Measurements from ENCODE around the gene TPD52L2.

TPD52L2 gene

DNA sequence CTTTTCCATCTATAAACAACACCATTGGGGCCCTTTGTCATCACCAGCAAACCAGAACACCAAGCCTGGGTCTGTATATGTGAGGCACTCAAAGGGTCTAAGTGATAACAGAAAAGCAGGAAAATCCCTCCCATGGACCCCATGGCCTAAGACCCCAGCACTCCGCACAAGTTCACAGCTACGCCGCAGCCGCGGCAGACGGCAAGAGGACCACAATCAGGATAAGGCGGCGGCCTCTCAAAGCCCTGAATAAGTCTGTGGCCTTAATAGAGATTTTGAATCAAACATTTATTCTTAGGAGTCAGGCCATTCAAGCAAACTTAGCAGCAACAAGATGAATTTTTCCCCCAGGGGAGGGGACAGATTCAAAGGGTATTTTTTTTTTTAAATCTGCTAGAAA lies 36.9 kb upstream of the TPD52L2 start:
- Histone ChIP-seq H2BK120ac (ENCODE audit: low read depth, low read length) (no peak overlapping the region), H2AK5ac (ENCODE audit: low read depth, low read length) (no peak overlapping the region), H3K4me3 (ENCODE audit: low read length in 2 of 2) (no peak overlapping the region), H2BK5ac (ENCODE audit: low read length) (no peak overlapping the region), H3K27me3 (ENCODE audit: control insufficient read depth in 3 of 3, insufficient read depth in 3 of 3, low read depth in 1 of 3, low read length in 3 of 3) (peaks cover 0 to 31% (median 10%) of the 10 kb centered on the region in 3 experiments), H3K9ac (ENCODE audit: low read depth, low read length, poor library complexity) (no peak overlapping the region), H3K4me2 (ENCODE audit: insufficient read depth, low read length, poor library complexity, severe bottlenecking) (no peak overlapping the region), H3K23ac (ENCODE audit: low read depth, low read length, poor library complexity) (no peak overlapping the region), H3K14ac (ENCODE audit: low read length) (no peak overlapping the region), H2BK12ac (ENCODE audit: low read length) (no peak overlapping the region), H3K18ac (ENCODE audit: low read length) (no peak overlapping the region), H3K4ac (ENCODE audit: low read length) (no peak overlapping the region), H3K4me1 (ENCODE audit: control insufficient read depth in 2 of 2, insufficient read depth in 1 of 2, low read depth in 1 of 2, low read length in 2 of 2) (peaks cover 13 to 14% of the 10 kb centered on the region in 2 donors), H4K91ac (ENCODE audit: low read depth, low read length, poor library complexity) (no peak overlapping the region), H3K79me1 (ENCODE audit: low read depth, low read length) (peaks cover 4% of the 10 kb centered on the region), H3K9me3 (replicated peaks in 1 of 2; ENCODE audit: control insufficient read depth in 2 of 2, insufficient read depth in 1 of 2, low read depth in 1 of 2, low read length in 2 of 2) (no peaks in the 10 kb centered on the region), H2AFZ (ENCODE audit: low read length) (no peak overlapping the region), H3K27ac (replicated peaks; ENCODE audit: low read length) (no peak overlapping the region), H4K8ac (ENCODE audit: low read depth, low read length) (no peak overlapping the region), H3K36me3 (replicated peaks in 1 of 2; ENCODE audit: control insufficient read depth in 2 of 2, insufficient read depth in 2 of 2, low read length in 2 of 2) (peaks cover 0 to 19% of the 10 kb centered on the region in 2 donors), H2BK15ac (ENCODE audit: low read length) (no peak overlapping the region)
- DNase-seq (ENCODE audit: low spot score) = no peak
- WGBS, 2 donors (ENCODE audit: extremely low coverage in 2 of 2, insufficient read length in 2 of 2, insufficient replicate concordance in 1 of 2) = no CpG with 5 or more reads among the region's 8 CpGs

DNA sequence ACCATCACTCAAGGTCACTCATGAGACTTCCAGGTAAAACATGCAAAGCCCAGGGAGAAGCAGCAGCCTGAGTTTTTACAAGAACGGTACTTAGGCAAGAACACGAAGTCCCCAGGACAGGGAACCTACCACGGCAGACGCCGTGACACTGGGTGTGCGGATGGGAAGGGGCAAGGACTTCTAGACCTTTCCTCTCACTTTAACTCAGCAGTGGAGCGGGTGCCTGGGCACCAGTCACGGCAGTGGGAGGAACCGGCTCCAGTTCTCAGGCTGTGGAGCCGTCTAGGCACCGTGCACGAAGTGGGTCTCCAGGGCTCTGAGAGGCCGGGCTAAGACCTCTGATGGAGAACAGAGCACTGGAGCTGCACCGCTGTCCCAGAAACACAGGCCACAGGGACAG lies 36.5 kb upstream of the TPD52L2 start:
- peaks cover 0 to 18% of the 10 kb centered on the region in 2 donors for H3K36me3 ChIP-seq (replicated peaks in 1 of 2; ENCODE audit: control insufficient read depth in 2 of 2, insufficient read depth in 2 of 2, low read length in 2 of 2)
- peak overlapping the region; percentile 64 for H3K9ac ChIP-seq (ENCODE audit: low read depth, low read length, poor library complexity)
- peaks cover 13 to 15% of the 10 kb centered on the region in 2 donors for H3K4me1 ChIP-seq (ENCODE audit: control insufficient read depth in 2 of 2, insufficient read depth in 1 of 2, low read depth in 1 of 2, low read length in 2 of 2)
- H2BK120ac ChIP-seq (ENCODE audit: low read depth, low read length) = no peak overlapping the region
- no CpG with 5 or more reads among the region's 14 CpGs for WGBS, 2 donors (ENCODE audit: extremely low coverage in 2 of 2, insufficient read length in 2 of 2, insufficient replicate concordance in 1 of 2)
- no peak overlapping the region for H2BK12ac ChIP-seq (ENCODE audit: low read length)
- H4K91ac ChIP-seq (ENCODE audit: low read depth, low read length, poor library complexity) = no peak overlapping the region
- peak overlapping the region; percentile 67 for H3K23ac ChIP-seq (ENCODE audit: low read depth, low read length, poor library complexity)
- no peak overlapping the region for H3K14ac ChIP-seq (ENCODE audit: low read length)
- peak overlapping the region; percentile 27 for H3K18ac ChIP-seq (ENCODE audit: low read length)
- peaks cover 4% of the 10 kb centered on the region for H3K79me1 ChIP-seq (ENCODE audit: low read depth, low read length)
- no peak overlapping the region for H3K27ac ChIP-seq (replicated peaks; ENCODE audit: low read length)
- no peak overlapping the region for H2AFZ ChIP-seq (ENCODE audit: low read length)
- no peak overlapping the region for H2AK5ac ChIP-seq (ENCODE audit: low read depth, low read length)
- H4K8ac ChIP-seq (ENCODE audit: low read depth, low read length) = no peak overlapping the region
- no peak overlapping the region for H3K4ac ChIP-seq (ENCODE audit: low read length)
- no peak overlapping the region for H3K4me2 ChIP-seq (ENCODE audit: insufficient read depth, low read length, poor library complexity, severe bottlenecking)
- no peak overlapping the region for H2BK15ac ChIP-seq (ENCODE audit: low read length)
- no peaks in the 10 kb centered on the region for H3K9me3 ChIP-seq (replicated peaks in 1 of 2; ENCODE audit: control insufficient read depth in 2 of 2, insufficient read depth in 1 of 2, low read depth in 1 of 2, low read length in 2 of 2)
- no peak overlapping the region for H3K4me3 ChIP-seq (ENCODE audit: low read length in 2 of 2)
- H3K27me3 ChIP-seq (ENCODE audit: control insufficient read depth in 3 of 3, insufficient read depth in 3 of 3, low read depth in 1 of 3, low read length in 3 of 3) = peaks cover 0 to 31% (median 10%) of the 10 kb centered on the region in 3 experiments
- H2BK5ac ChIP-seq (ENCODE audit: low read length) = no peak overlapping the region
- no peak for DNase-seq (ENCODE audit: low spot score)

GRCh38 chr20:63828951-63829350 lies 36.1 kb upstream of the TPD52L2 start:
- no peak overlapping the region for H3K4me2 ChIP-seq (ENCODE audit: insufficient read depth, low read length, poor library complexity, severe bottlenecking)
- H3K27me3 ChIP-seq (ENCODE audit: control insufficient read depth in 3 of 3, insufficient read depth in 3 of 3, low read depth in 1 of 3, low read length in 3 of 3) = peaks cover 0 to 31% (median 10%) of the 10 kb centered on the region in 3 experiments
- H2AK5ac ChIP-seq (ENCODE audit: low read depth, low read length) = no peak overlapping the region
- H3K79me1 ChIP-seq (ENCODE audit: low read depth, low read length) = peaks cover 4% of the 10 kb centered on the region
- no peak overlapping the region for H2AFZ ChIP-seq (ENCODE audit: low read length)
- peak overlapping the region in 1 of 2 donors; percentile 85 for H3K4me3 ChIP-seq (ENCODE audit: low read length in 2 of 2)
- no peak overlapping the region for H3K14ac ChIP-seq (ENCODE audit: low read length)
- no peak overlapping the region for H3K18ac ChIP-seq (ENCODE audit: low read length)
- no peak overlapping the region for H3K4ac ChIP-seq (ENCODE audit: low read length)
- no peak overlapping the region for H3K23ac ChIP-seq (ENCODE audit: low read depth, low read length, poor library complexity)
- H4K8ac ChIP-seq (ENCODE audit: low read depth, low read length) = no peak overlapping the region
- no peak overlapping the region for H2BK15ac ChIP-seq (ENCODE audit: low read length)
- no peak for DNase-seq (ENCODE audit: low spot score)
- peaks cover 0 to 13% of the 10 kb centered on the region in 2 donors for H3K36me3 ChIP-seq (replicated peaks in 1 of 2; ENCODE audit: control insufficient read depth in 2 of 2, insufficient read depth in 2 of 2, low read length in 2 of 2)
- H3K4me1 ChIP-seq (ENCODE audit: control insufficient read depth in 2 of 2, insufficient read depth in 1 of 2, low read depth in 1 of 2, low read length in 2 of 2) = peaks cover 13 to 19% of the 10 kb centered on the region in 2 donors
- no CpG with 5 or more reads among the region's 10 CpGs for WGBS, 2 donors (ENCODE audit: extremely low coverage in 2 of 2, insufficient read length in 2 of 2, insufficient replicate concordance in 1 of 2)
- no peak overlapping the region for H2BK12ac ChIP-seq (ENCODE audit: low read length)
- no peak overlapping the region for H2BK120ac ChIP-seq (ENCODE audit: low read depth, low read length)
- H4K91ac ChIP-seq (ENCODE audit: low read depth, low read length, poor library complexity) = no peak overlapping the region
- H3K9ac ChIP-seq (ENCODE audit: low read depth, low read length, poor library complexity) = no peak overlapping the region
- no peak overlapping the region for H3K27ac ChIP-seq (replicated peaks; ENCODE audit: low read length)
- no peaks in the 10 kb centered on the region for H3K9me3 ChIP-seq (replicated peaks in 1 of 2; ENCODE audit: control insufficient read depth in 2 of 2, insufficient read depth in 1 of 2, low read depth in 1 of 2, low read length in 2 of 2)
- no peak overlapping the region for H2BK5ac ChIP-seq (ENCODE audit: low read length)

DNA sequence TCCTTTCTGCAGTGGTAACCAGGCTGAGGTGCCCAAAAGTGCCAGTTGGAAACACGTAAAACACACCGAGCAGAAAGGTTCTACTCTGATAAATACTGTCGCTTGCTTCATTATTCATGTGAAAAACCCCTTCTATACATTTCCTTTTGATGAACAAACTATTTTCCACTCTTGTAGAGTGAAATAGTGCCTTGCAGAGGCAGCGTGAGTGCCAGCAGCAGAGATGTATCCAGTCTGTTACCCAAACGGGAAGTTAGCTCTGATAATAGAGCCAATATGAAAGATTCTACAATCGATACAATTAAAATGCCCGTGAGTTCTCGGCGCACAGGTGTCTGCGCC lies 35.5 kb upstream of the TPD52L2 start:
- no peak overlapping the region for H4K91ac ChIP-seq (ENCODE audit: low read depth, low read length, poor library complexity)
- no peak overlapping the region for H2AK5ac ChIP-seq (ENCODE audit: low read depth, low read length)
- no peak overlapping the region for H4K8ac ChIP-seq (ENCODE audit: low read depth, low read length)
- peak overlapping the region; percentile 74 for H3K4me2 ChIP-seq (ENCODE audit: insufficient read depth, low read length, poor library complexity, severe bottlenecking)
- H2BK120ac ChIP-seq (ENCODE audit: low read depth, low read length) = no peak overlapping the region
- no peak overlapping the region for H2BK15ac ChIP-seq (ENCODE audit: low read length)
- DNase-seq (ENCODE audit: low spot score) = no peak
- H3K23ac ChIP-seq (ENCODE audit: low read depth, low read length, poor library complexity) = no peak overlapping the region
- H3K27me3 ChIP-seq (ENCODE audit: control insufficient read depth in 3 of 3, insufficient read depth in 3 of 3, low read depth in 1 of 3, low read length in 3 of 3) = peaks cover 0 to 31% (median 10%) of the 10 kb centered on the region in 3 experiments
- no peak overlapping the region for H2AFZ ChIP-seq (ENCODE audit: low read length)
- no peak overlapping the region for H2BK12ac ChIP-seq (ENCODE audit: low read length)
- no peak overlapping the region for H3K14ac ChIP-seq (ENCODE audit: low read length)
- H3K79me1 ChIP-seq (ENCODE audit: low read depth, low read length) = peaks cover 4% of the 10 kb centered on the region
- WGBS, 2 donors (ENCODE audit: extremely low coverage in 2 of 2, insufficient read length in 2 of 2, insufficient replicate concordance in 1 of 2) = no CpG with 5 or more reads among the region's 10 CpGs
- no peak overlapping the region for H2BK5ac ChIP-seq (ENCODE audit: low read length)
- H3K4ac ChIP-seq (ENCODE audit: low read length) = no peak overlapping the region
- H3K27ac ChIP-seq (replicated peaks; ENCODE audit: low read length) = no peak overlapping the region
- no peak overlapping the region for H3K9ac ChIP-seq (ENCODE audit: low read depth, low read length, poor library complexity)
- peaks cover 0 to 10% of the 10 kb centered on the region in 2 donors for H3K36me3 ChIP-seq (replicated peaks in 1 of 2; ENCODE audit: control insufficient read depth in 2 of 2, insufficient read depth in 2 of 2, low read length in 2 of 2)
- H3K9me3 ChIP-seq (replicated peaks in 1 of 2; ENCODE audit: control insufficient read depth in 2 of 2, insufficient read depth in 1 of 2, low read depth in 1 of 2, low read length in 2 of 2) = no peaks in the 10 kb centered on the region
- peak overlapping the region; percentile 82 to 85 for H3K4me3 ChIP-seq (ENCODE audit: low read length in 2 of 2)
- H3K4me1 ChIP-seq (ENCODE audit: control insufficient read depth in 2 of 2, insufficient read depth in 1 of 2, low read depth in 1 of 2, low read length in 2 of 2) = peaks cover 19 to 25% of the 10 kb centered on the region in 2 donors
- no peak overlapping the region for H3K18ac ChIP-seq (ENCODE audit: low read length)
